ENCODE data around the gene WDR82.

The WDR82 gene

GRCh38 chr3:52213901-52214300 lies 64.5 kb downstream of the WDR82 start:
- Histone ChIP-seq H3K4me1 (peaks cover 32% of the 10 kb centered on the region), H3K27me3 (no peaks in the 10 kb centered on the region), H3K9ac (no peak overlapping the region), H3K4me2 (no peak overlapping the region), H3K4me3 (no peak overlapping the region), H4K20me1 (no peaks in the 10 kb centered on the region), H3K27ac (no peak overlapping the region), H3K9me3 (no peaks in the 10 kb centered on the region), H3K36me3 (peaks cover 79% of the 10 kb centered on the region)
- TF ChIP-seq Cebpa-rat (IDR thresholded peaks at IDR 0.05): no peak

GRCh38 chr3:52213005-52213404 lies 65.4 kb downstream of the WDR82 start:
- no peak overlapping the region for H3K9ac ChIP-seq
- no peaks in the 10 kb centered on the region for H4K20me1 ChIP-seq
- H3K27ac ChIP-seq: no peak overlapping the region
- H3K9me3 ChIP-seq: no peaks in the 10 kb centered on the region
- peaks cover 88% of the 10 kb centered on the region for H3K36me3 ChIP-seq
- no peak overlapping the region for H3K4me3 ChIP-seq
- no peaks in the 10 kb centered on the region for H3K27me3 ChIP-seq
- no peak overlapping the region for H3K4me2 ChIP-seq
- H3K4me1 ChIP-seq: peaks cover 23% of the 10 kb centered on the region
- TF ChIP-seq Cebpa-rat (IDR thresholded peaks at IDR 0.05): no peak

- H3K27me3 ChIP-seq: no peaks in the 10 kb centered on the region
- H3K4me1 ChIP-seq: peaks cover 6% of the 10 kb centered on the region
- peaks cover 100% of the 10 kb centered on the region for H3K36me3 ChIP-seq
- H4K20me1 ChIP-seq: no peaks in the 10 kb centered on the region
- H3K27ac ChIP-seq: no peak overlapping the region
- no peaks in the 10 kb centered on the region for H3K9me3 ChIP-seq
- no peak overlapping the region for H3K4me2 ChIP-seq
- H3K9ac ChIP-seq: no peak overlapping the region
- no peak overlapping the region for H3K4me3 ChIP-seq
- TF ChIP-seq Cebpa-rat (IDR thresholded peaks at IDR 0.05): no peak
These were observed 67.1 kb downstream of the WDR82 start for GRCh38 chr3:52211268-52211891.

- no peak overlapping the region for H3K9ac ChIP-seq
- no peak overlapping the region for H3K4me2 ChIP-seq
- no peaks in the 10 kb centered on the region for H4K20me1 ChIP-seq
- no peak overlapping the region for H3K27ac ChIP-seq
- H3K36me3 ChIP-seq: peaks cover 100% of the 10 kb centered on the region
- H3K9me3 ChIP-seq: no peaks in the 10 kb centered on the region
- no peaks in the 10 kb centered on the region for H3K4me1 ChIP-seq
- no peak overlapping the region for H3K4me3 ChIP-seq
- H3K27me3 ChIP-seq: no peaks in the 10 kb centered on the region
- TF ChIP-seq Cebpa-rat (IDR thresholded peaks at IDR 0.05): no peak
These were observed 67.9 kb downstream of the WDR82 start for GRCh38 chr3:52210550-52211046.

GRCh38 chr3:52210037-52210436 lies 68.4 kb downstream of the WDR82 start:
- peaks cover 100% of the 10 kb centered on the region for H3K36me3 ChIP-seq
- no peaks in the 10 kb centered on the region for H3K27me3 ChIP-seq
- no peak overlapping the region for H3K4me3 ChIP-seq
- no peak overlapping the region for H3K4me2 ChIP-seq
- no peak overlapping the region for H3K27ac ChIP-seq
- no peaks in the 10 kb centered on the region for H3K9me3 ChIP-seq
- no peak for TF ChIP-seq Cebpa-rat (IDR thresholded peaks at IDR 0.05)
- no peaks in the 10 kb centered on the region for H4K20me1 ChIP-seq
- H3K9ac ChIP-seq: no peak overlapping the region
- H3K4me1 ChIP-seq: no peaks in the 10 kb centered on the region

- Histone ChIP-seq H3K4me1 (no peaks in the 10 kb centered on the region), H3K9ac (no peak overlapping the region), H3K9me3 (no peaks in the 10 kb centered on the region), H3K4me2 (no peak overlapping the region), H3K36me3 (peaks cover 100% of the 10 kb centered on the region), H4K20me1 (no peaks in the 10 kb centered on the region), H3K27ac (no peak overlapping the region), H3K27me3 (no peaks in the 10 kb centered on the region), H3K4me3 (no peak overlapping the region)
- no peak for TF ChIP-seq Cebpa-rat (IDR thresholded peaks at IDR 0.05)
These were observed 69.9 kb downstream of the WDR82 start for GRCh38 chr3:52208556-52208955.

GRCh38 chr3:52205727-52206372 lies 72.6 kb downstream of the WDR82 start:
- peaks cover 100% of the 10 kb centered on the region for H3K36me3 ChIP-seq

More at GRCh38 chr3:52205727-52206372, 72.6 kb downstream of the WDR82 start:
- Histone ChIP-seq H4K20me1 (no peaks in the 10 kb centered on the region), H3K27ac (no peak overlapping the region), H3K9ac (no peak overlapping the region), H3K9me3 (no peaks in the 10 kb centered on the region), H3K4me2 (no peak overlapping the region), H3K4me1 (0 out of 2 replicates have a peak, but pooled peaks cover 13% of the 10 kb centered on the region), H3K27me3 (no peaks in the 10 kb centered on the region), H3K4me3 (no peak overlapping the region)
- no peak for TF ChIP-seq Cebpa-rat (IDR thresholded peaks at IDR 0.05)
